ENCODE data around the gene TMEM129. TPM values are rescaled to one million over a fixed set of nuclear protein-coding genes. Genes with fewer than 3 reads are reported as not detected.

Gene TMEM129
- total and polyA plus RNA-seq, 2 experiments from 2014 or later, result 16.4 to 64.4 TPM

- no peaks in the 10 kb centered on the region for H4K20me1 ChIP-seq (replicated peaks; ENCODE audit: insufficient read depth)
- H3K4me1 ChIP-seq (ENCODE audit: insufficient read depth), result no peaks in the 10 kb centered on the region
- Mint-ChIP-seq H3K9me3 (no peaks in the 10 kb centered on the region), H3K4me3 (no peak overlapping the region), H3K36me3 (ENCODE audit: low read depth) (no peaks in the 10 kb centered on the region), H3K4me1 (no peaks in the 10 kb centered on the region), H3K27ac (no peak overlapping the region), H3K27me3 (ENCODE audit: insufficient read depth, low read depth, poor library complexity) (peaks cover 2% of the 10 kb centered on the region)
- H3K9me2 ChIP-seq (ENCODE audit: insufficient read depth), result no peaks in the 10 kb centered on the region
- H3K27me3 ChIP-seq (ENCODE audit: insufficient read depth), result no peaks in the 10 kb centered on the region
- no peak overlapping the region for H3K4me3 ChIP-seq
- no peak overlapping the region for H2AFZ ChIP-seq
- DNase-seq (ENCODE audit: low spot score), result peak; percentile 59
- H3K36me3 ChIP-seq (ENCODE audit: insufficient read depth), result no peaks in the 10 kb centered on the region
- no peaks in the 10 kb centered on the region for H3F3A ChIP-seq (replicated peaks; ENCODE audit: low read depth)
- peak; percentile 19 for ATAC-seq
- H3K79me2 ChIP-seq (replicated peaks; ENCODE audit: insufficient read depth), result no peaks in the 10 kb centered on the region
- no peak overlapping the region; the same call in 1 of the 2 replicates for H3K4me2 ChIP-seq
- TF ChIP-seq EZH2 (IDR thresholded peaks at IDR 0.05; ENCODE audit: low read depth, unreplicated experiment), result no peak
- no peak for TF ChIP-seq CREB1 (CRISPR knock-in tag; IDR thresholded peaks at IDR 0.05; ENCODE audit: low read depth)
- TF ChIP-seq CTCF (conservative IDR thresholded peaks at IDR 0.05; ENCODE audit: low read depth in 2 of 2), result peak in 1 of 2 experiments; percentile 41; a peak in 2 of 4 replicates
- no peak for TF ChIP-seq ZNF114 (CRISPR knock-in tag; IDR thresholded peaks at IDR 0.05)
- no peak overlapping the region for H3K27ac ChIP-seq (ENCODE audit: low read depth)
These were observed 31.3 kb upstream of the TMEM129 start for GRCh38 chr4:1752284-1753041.

- Histone ChIP-seq H3K27me3 (ENCODE audit: insufficient read depth) (no peaks in the 10 kb centered on the region), H3F3A (replicated peaks; ENCODE audit: low read depth) (no peaks in the 10 kb centered on the region), H4K20me1 (replicated peaks; ENCODE audit: insufficient read depth) (no peaks in the 10 kb centered on the region), H3K4me1 (ENCODE audit: insufficient read depth) (no peaks in the 10 kb centered on the region), H3K36me3 (ENCODE audit: insufficient read depth) (no peaks in the 10 kb centered on the region), H3K79me2 (replicated peaks; ENCODE audit: insufficient read depth) (no peaks in the 10 kb centered on the region), H3K9me2 (ENCODE audit: insufficient read depth) (no peaks in the 10 kb centered on the region), H3K4me2 (no peak overlapping the region), H3K4me3 (no peak overlapping the region), H3K27ac (ENCODE audit: low read depth) (no peak overlapping the region), H2AFZ (no peak overlapping the region)
- ATAC-seq, result no peak
- H3K9me3 Mint-ChIP-seq, result no peaks in the 10 kb centered on the region
- no peaks in the 10 kb centered on the region for H3K36me3 Mint-ChIP-seq (ENCODE audit: low read depth)
- no peak overlapping the region for H3K27ac Mint-ChIP-seq
- TF ChIP-seq ETS1 (IDR thresholded peaks at IDR 0.05), result no peak
- no peak for TF ChIP-seq ZNF331 (CRISPR knock-in tag; IDR thresholded peaks at IDR 0.05; ENCODE audit: low read depth)
- no peak for TF ChIP-seq CREB1 (CRISPR knock-in tag; IDR thresholded peaks at IDR 0.05; ENCODE audit: low read depth)
- no peak for TF ChIP-seq STAT1 (IDR thresholded peaks at IDR 0.05; ENCODE audit: unreplicated experiment)
- no peak for TF ChIP-seq JUNB (IDR thresholded peaks at IDR 0.05; ENCODE audit: unreplicated experiment)
- no peak for TF ChIP-seq NANOG (IDR thresholded peaks at IDR 0.05; ENCODE audit: borderline replicate concordance)
- no peak for TF ChIP-seq CTCF (conservative IDR thresholded peaks at IDR 0.05; ENCODE audit: low read depth in 2 of 2)
- no peak for TF ChIP-seq POLR2AphosphoS5 (IDR thresholded peaks at IDR 0.05; ENCODE audit: low read depth)
- peaks cover 3% of the 10 kb centered on the region for H3K27me3 Mint-ChIP-seq (ENCODE audit: insufficient read depth, low read depth, poor library complexity)
- H3K4me1 Mint-ChIP-seq, result no peaks in the 10 kb centered on the region
- H3K4me3 Mint-ChIP-seq, result no peak overlapping the region
- DNase-seq (ENCODE audit: low spot score), result no peak
These were observed 30.8 kb upstream of the TMEM129 start for GRCh38 chr4:1751919-1752283.

All from GM23338 (cell line).